HG03520 (cell line): Measurements from ENCODE around the gene GBF1.

Source experiments
- ATAC-seq: cut with Tn5 transposase; IDR thresholded peaks from one replicate; pipeline ENCODE4 v1.9.1; 2021; ENCODE audit warnings: mild to moderate bottlenecking, moderate library complexity; ENCODE audit not compliant: unreplicated experiment

GBF1 gene

DNA sequence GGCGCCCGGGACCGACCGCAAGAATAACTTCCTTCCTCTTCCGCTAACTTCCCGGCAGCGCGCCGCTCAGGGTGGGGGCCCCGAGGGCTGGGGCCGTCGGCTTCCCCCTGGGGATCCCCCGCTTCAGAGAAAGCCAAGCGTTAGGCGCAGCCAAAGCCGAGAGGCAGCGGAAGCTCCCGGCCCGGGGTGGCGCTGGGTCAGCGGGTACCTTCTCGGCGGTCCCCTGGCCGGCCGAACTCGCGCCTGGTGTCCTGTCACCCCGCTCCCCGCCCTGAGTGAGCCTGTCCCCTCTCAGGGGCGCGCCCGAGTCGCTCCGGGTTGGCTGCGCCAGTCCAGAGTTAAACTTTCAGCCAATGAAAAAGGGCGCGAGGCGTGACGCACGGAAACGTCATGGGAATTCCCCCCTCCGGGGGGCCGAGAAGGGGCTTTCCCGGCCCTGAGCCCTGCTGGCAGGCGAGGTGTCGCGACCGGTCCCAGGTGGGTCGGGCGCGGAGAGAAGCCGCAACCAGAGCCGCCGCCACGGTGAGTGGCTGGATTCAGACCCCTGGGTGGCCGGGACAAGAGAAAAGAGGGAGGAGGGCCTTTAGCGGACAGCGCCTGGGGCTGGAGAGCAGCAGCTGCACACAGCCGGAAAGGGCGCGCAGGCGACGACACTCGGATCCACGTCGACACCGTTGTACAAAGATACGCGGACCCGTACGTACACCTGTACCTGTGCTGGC lies 148.9 kb downstream of the GBF1 start:
- peak; percentile 76 for ATAC-seq

GRCh38 chr10:102394801-102395399 lies 149.6 kb downstream of the GBF1 start:
- ATAC-seq = no peak

DNA sequence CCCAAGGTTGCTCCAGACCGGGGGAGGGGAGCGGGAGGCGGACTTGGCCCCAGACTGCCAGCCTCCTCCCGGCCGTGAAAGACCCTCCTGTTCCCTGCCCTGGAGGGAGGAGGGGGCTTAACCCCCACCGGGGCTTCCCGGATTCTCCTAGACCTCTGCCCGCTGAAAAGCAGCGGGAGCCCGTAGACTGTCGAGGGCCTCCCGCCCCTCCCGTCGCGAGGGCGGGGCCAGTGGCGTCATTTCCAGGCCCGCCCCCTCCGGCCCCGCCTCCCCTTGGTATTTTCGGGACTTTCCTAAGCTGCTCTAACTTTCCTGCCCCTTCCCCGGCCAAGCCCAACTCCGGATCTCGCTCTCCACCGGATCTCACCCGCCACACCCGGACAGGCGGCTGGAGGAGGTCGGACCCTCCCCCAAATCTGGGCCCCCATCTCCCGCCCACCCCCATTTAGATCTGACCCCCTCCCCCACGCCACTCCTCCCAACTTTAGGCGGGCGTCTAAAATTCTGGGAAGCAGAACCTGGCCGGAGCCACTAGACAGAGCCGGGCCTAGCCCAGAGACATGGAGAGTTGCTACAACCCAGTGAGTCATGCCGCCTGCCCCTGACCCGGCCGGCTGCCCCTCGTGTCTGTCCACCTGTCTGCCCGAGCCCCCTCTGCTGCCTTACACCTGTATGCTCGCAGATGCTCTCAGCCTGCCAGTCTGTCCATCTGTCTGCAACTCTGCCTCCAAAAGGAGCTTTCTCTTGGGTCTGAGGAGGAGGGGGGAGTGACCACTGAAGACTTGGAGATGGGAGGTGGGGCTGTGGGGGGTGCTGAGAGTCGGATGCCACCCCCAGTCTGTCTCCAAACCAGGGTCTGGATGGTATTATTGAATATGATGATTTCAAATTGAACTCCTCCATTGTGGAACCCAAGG lies 150.3 kb downstream of the GBF1 start, which contains the start of gene NFKB2:
Gene NFKB2 (plus strand): TSS at position 306 of the 917 bp plus-strand sequence. CDS start 255 bp downstream, at position 561.
- ATAC-seq = no peak

DNA sequence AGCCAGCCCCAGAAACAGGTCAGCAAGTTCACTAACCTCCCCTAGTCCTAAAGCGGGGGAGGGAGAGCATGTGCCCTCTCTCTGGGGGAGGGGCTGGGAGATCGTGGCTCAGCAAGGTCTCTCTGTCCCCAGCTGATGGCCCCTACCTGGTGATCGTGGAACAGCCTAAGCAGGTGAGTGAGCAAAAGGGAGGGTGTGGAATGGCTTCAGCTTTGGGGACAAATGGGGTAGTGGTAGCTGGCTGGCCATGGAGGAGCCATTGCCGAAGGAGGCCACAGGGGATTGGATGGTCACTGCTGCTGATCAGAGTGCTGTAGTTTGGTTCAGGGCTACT lies 151.0 kb downstream of the GBF1 start:
- no peak for ATAC-seq

DNA sequence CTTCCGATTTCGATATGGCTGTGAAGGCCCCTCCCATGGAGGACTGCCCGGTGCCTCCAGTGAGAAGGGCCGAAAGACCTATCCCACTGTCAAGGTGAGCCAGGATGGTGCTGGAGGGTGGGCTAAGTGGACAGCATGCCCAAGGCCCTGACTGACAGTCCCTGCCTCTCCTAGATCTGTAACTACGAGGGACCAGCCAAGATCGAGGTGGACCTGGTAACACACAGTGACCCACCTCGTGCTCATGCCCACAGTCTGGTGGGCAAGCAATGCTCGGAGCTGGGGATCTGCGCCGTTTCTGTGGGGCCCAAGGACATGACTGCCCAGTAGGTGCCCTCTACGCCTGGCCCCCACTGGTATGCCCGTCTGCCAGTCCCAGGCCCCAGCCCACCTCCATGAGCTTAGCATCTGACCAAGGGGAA lies 151.4 kb downstream of the GBF1 start:
- ATAC-seq = no peak

DNA sequence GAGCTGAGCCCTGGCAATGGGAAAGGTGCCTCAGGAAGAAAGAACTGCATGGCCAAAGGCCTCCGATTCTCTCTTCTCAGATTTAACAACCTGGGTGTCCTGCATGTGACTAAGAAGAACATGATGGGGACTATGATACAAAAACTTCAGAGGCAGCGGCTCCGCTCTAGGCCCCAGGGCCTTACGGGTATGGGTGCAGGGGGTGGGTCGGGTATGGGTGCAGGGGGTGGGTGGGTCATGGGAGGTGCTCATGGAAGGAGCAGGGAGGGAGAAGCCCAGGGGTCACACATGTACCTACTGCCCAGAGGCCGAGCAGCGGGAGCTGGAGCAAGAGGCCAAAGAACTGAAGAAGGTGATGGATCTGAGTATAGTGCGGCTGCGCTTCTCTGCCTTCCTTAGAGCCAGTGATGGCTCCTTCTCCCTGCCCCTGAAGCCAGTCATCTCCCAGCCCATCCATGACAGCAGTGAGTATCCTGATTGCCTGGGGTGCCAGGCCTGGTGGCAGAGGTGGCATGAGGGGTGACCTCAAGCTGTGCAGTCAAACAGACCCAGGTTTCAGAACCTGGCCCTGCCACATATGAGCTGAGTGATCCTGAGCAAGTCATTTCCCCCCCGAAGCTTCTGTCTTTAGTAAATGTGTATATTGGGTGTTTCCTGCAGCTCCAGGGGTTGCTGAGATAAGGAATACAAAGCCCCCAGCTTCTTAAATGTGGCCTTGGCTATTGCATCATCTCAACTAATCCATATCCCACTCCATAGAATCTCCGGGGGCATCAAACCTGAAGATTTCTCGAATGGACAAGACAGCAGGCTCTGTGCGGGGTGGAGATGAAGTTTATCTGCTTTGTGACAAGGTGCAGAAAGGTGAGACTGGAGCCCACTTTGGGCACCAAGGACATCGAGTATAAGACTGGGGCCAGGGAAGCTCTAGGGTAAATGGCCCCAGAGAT lies 152.2 kb downstream of the GBF1 start:
- no peak for ATAC-seq

GRCh38 chr10:102398172-102399020 lies 153.1 kb downstream of the GBF1 start:
- ATAC-seq = no peak

DNA sequence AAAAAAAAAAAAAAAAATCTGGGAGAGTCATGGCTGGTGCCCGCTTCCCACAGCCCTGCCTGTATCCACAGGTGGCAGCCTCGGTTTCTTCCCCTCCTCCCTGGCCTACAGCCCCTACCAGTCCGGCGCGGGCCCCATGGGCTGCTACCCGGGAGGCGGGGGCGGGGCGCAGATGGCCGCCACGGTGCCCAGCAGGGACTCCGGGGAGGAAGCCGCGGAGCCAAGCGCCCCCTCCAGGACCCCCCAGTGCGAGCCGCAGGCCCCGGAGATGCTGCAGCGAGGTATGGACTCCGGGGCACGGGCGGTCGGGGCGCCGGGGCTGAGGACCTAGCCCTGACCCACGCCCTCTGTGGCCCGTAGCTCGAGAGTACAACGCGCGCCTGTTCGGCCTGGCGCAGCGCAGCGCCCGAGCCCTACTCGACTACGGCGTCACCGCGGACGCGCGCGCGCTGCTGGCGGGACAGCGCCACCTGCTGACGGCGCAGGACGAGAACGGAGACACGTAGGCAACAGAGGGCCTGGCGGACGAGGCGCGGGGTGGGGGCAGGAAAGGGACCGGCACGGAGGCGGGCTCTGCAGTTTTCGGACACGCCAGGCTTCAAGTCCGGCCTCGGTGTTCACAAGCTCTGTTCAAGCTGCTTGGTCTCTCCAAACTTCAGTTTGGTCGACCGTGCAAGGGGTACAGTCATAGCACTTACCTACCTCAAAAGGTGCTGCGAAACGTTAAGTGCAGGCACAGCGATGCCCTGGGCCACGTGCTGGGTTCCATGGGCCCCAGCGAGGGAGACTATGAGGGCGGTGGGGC lies 154.1 kb downstream of the GBF1 start:
- peak; percentile 46 for ATAC-seq

DNA sequence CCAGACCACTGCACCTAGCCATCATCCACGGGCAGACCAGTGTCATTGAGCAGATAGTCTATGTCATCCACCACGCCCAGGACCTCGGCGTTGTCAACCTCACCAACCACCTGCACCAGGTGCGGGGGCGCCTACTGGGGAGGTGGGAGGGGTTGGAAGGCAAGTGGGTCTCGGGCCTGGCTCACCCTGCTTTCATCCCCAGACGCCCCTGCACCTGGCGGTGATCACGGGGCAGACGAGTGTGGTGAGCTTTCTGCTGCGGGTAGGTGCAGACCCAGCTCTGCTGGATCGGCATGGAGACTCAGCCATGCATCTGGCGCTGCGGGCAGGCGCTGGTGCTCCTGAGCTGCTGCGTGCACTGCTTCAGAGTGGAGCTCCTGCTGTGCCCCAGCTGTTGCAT lies 154.7 kb downstream of the GBF1 start:
- no peak for ATAC-seq

- no peak for ATAC-seq
These were observed 155.4 kb downstream of the GBF1 start for GRCh38 chr10:102400598-102401341.

- no peak for ATAC-seq
These were observed 156.0 kb downstream of the GBF1 start for GRCh38 chr10:102401342-102401654.

DNA sequence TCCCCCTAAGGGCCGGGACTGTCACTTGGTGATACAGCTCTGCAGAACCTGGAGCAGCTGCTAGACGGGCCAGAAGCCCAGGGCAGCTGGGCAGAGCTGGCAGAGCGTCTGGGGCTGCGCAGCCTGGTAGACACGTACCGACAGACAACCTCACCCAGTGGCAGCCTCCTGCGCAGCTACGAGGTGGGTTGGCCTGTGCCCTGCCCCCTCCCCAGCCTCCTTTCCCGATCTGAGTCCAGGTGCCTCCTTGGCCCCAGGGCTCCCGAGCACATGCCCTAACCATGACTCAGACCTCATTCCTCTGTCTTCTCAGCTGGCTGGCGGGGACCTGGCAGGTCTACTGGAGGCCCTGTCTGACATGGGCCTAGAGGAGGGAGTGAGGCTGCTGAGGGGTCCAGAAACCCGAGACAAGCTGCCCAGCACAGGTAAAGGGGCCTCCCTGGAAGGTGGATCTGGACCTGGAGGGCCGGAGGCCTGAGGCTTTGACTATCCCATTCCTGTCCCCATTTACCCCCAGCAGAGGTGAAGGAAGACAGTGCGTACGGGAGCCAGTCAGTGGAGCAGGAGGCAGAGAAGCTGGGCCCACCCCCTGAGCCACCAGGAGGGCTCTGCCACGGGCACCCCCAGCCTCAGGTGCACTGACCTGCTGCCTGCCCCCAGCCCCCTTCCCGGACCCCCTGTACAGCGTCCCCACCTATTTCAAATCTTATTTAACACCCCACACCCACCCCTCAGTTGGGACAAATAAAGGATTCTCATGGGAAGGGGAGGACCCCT lies 156.6 kb downstream of the GBF1 start:
- ATAC-seq = no peak

DNA sequence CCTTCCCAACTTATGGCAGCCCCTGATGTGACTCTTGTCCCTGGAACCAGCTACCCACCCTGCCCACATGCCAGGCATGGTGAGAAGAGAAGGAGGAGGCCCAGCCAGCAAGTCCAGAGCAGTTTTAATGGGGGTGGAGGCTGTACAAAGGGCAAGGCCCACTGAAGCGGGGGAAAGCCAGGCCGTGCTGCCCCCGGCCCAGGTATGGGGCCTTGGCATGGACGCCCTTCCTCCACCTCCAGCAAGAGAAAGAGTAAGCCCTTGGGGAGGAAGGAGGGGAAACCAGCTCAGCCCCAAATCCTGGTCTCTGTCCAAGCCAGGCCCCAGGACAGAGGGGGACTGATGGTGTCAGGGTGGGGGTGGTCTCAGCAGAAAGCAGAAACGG lies 157.2 kb downstream of the GBF1 start:
- no peak for ATAC-seq

GRCh38 chr10:102403115-102403514 lies 157.8 kb downstream of the GBF1 start:
- no peak for ATAC-seq

DNA sequence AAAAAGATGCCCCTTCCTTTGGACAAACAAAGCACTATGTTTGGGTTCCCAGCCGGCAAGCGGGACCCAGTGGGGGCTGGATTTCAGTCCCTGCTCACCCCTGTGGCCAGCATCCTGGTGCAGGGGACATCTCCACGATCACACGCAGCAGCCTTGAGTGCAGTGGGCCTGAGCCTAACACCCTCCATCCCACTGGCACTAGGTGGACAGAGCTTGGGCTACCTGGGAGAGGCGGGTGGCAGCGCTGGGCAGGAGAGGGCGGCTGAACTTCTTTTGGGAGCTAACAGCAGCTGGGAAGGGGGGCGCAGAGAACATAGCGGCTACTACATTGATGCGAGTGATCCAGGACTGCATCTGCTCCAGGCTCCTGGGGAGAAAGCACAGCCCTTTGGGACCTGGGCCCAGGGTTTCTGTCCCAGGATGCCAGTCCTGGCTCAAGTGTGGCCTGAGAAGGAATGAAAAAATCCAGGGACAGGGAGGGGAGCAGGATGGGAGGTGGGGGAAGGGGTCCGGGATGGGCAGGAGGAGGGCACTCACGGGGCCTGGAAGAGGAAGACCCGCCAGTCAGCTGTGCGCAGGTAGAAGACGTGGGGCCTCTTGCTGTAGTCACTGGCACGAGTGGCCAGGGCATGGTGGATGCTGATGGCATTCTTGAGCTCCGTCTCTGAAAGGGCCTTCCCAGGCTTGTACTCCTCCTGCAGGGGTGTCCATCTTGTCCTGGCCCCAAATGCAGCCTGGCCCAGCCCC lies 159.2 kb downstream of the GBF1 start:
- ATAC-seq = no peak

DNA sequence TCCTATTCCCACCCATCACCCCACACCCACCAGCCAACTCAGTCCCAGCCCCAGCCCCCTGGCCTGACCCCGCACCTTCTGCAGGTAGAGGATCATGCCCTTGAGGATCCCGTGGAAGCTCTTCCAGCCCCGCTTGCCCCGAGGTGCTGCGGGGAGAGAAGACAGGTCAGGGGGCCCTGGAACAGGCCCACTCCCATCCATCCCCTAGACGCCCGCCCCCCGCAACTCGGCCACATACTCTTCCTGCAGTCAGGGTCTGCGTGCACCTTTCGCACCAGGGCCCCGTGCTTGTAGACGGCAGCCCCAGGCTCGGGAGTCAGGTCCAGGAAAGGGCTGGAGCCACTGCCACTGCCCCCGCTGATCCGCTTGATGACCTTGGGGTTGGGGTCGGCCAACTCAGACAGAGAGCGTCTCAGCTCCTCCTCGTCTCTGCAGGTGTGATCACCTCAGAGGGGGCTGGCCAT lies 159.8 kb downstream of the GBF1 start:
- ATAC-seq = no peak

GRCh38 chr10:102405632-102406031 lies 160.3 kb downstream of the GBF1 start:
- no peak for ATAC-seq
